GM12878 (cell line): ENCODE data around the gene CLDN24. TPM values are rescaled to one million over a fixed set of nuclear protein-coding genes. Genes with fewer than 3 reads are reported as not detected.

ENCODE experiments used
- ATAC-seq: fragments of 200-7000 bp; cut with Tn5 transposase; 3 replicates; pipeline ENCODE4 v1.9.1; 2020; ENCODE audit warnings: mild to moderate bottlenecking, moderate library complexity
- BruUV-seq: library from RNA; stranded (reverse); fragments of 400-500 nt; replicated peaks from 2 replicates; lab custom pipeline; 2021; lab: Mats Ljungman, UMichigan
- CTCF ChIA-PET: fragments of 300-600 bp; sonication (Branson Sonifier 250); formaldehyde crosslinking; extraction: SDS; loops from one replicate; lab custom pipeline; 2021; ENCODE audit warnings: inconsistent platforms; lab: Yijun Ruan, JAX
- POLR2A ChIA-PET: fragments of 350-600 bp; formaldehyde crosslinking; extraction: SDS; loops from one replicate; lab custom pipeline; 2021; ENCODE audit warnings: inconsistent platforms; lab: Charles Lee
- RAD21 ChIA-PET: fragments of 300-600 bp; sonication (Branson Sonifier 250); formaldehyde crosslinking; loops from one replicate; lab custom pipeline; 2023; ENCODE audit warnings: antibody characterized with exemption; ENCODE audit not compliant: unreplicated experiment; lab: Charles Lee
- SMC1A ChIA-PET: fragments of 300-600 bp; sonication (Branson Sonifier 250); formaldehyde crosslinking; loops from one replicate; lab custom pipeline; 2023; ENCODE audit not compliant: unreplicated experiment, uncharacterized antibody; lab: Charles Lee
- DNase-seq: peaks from one replicate; pipeline ENCODE4 v3.0.0-alpha.2; 2011; ENCODE audit warnings: low read depth, low spot score
- FAIRE-seq: peaks from 3 replicates; lab custom pipeline; 2011; peaks lifted over from hg19 to GRCh38; lab: Jason Lieb, UNC
- H2AFZ ChIP-seq: 2 replicates; pipeline ENCODE4 v1.6.0; 2011; ENCODE audit warnings: low read depth, low read length, control low read depth; ENCODE audit not compliant: control insufficient read depth
- H3K27ac ChIP-seq: 2 replicates; pipeline ENCODE4 v1.5.1; 2011; ENCODE audit warnings: control low read depth; ENCODE audit not compliant: control insufficient read depth, insufficient read depth
- H3K27me3 ChIP-seq, 2 experiments: replicated peaks in 1 of 2; 2 replicates each; pipeline versions ENCODE4 v1.6.0 to v1.6.1; 2011; ENCODE audit warnings: low read length in 1 of 2; ENCODE audit not compliant: control insufficient read depth in 2 of 2, insufficient read depth in 2 of 2
- H3K36me3 ChIP-seq, 2 experiments: 2 replicates each; pipeline ENCODE4 v1.5.1; 2011; ENCODE audit warnings: low read length in 1 of 2; ENCODE audit not compliant: control insufficient read depth in 2 of 2, insufficient read depth in 2 of 2
- H3K4me1 ChIP-seq: 2 replicates; pipeline ENCODE4 v1.6.1; 2011; ENCODE audit warnings: mild to moderate bottlenecking, low read length, moderate library complexity, mixed read lengths; ENCODE audit not compliant: control insufficient read depth, insufficient read depth
- H3K4me2 ChIP-seq: 2 replicates; pipeline ENCODE4 v1.6.0; 2011; ENCODE audit warnings: control low read depth; ENCODE audit not compliant: control insufficient read depth, insufficient read depth
- H3K4me3 ChIP-seq: fragments of 200-600 bp; sonication (generic); 2 replicates; pipeline ENCODE4 v1.5.1; 2016
- H3K79me2 ChIP-seq: 2 replicates; pipeline ENCODE4 v1.6.0; 2011; ENCODE audit warnings: low read length; ENCODE audit not compliant: control insufficient read depth, insufficient read depth
- H3K9ac ChIP-seq: 2 replicates; pipeline ENCODE4 v1.8.0; 2011; ENCODE audit warnings: low read length, control low read depth, mixed read lengths; ENCODE audit not compliant: control insufficient read depth, insufficient read depth
- H3K9me3 ChIP-seq: replicated peaks from 3 replicates; pipeline ENCODE4 v1.5.1; 2011; ENCODE audit warnings: mild to moderate bottlenecking, low read length; ENCODE audit not compliant: control insufficient read depth, insufficient read depth
- H4K20me1 ChIP-seq: 2 replicates; pipeline ENCODE4 v1.6.0; 2011; ENCODE audit not compliant: control insufficient read depth, insufficient read depth
- ATF7 ChIP-seq: fragments of 450-650 bp; IDR thresholded peaks from 2 replicates; pipeline ENCODE4 v1.6.1; 2016; ENCODE audit warnings: low read depth, mild to moderate bottlenecking
- CBFB ChIP-seq: IDR thresholded peaks from 2 replicates; pipeline ENCODE4 v1.6.1; 2016; ENCODE audit warnings: antibody characterized with exemption, low read depth
- CEBPB ChIP-seq, 2 experiments: fragments of 150-350 bp in 1 of 2; IDR thresholded peaks; 2 replicates each; pipeline ENCODE4 v1.6.1; 2012 to 2014; ENCODE audit warnings: low read depth in 2 of 2, low read length in 2 of 2, borderline replicate concordance in 1 of 2, inconsistent platforms in 1 of 2
- FOXK2 ChIP-seq: fragments of 450-650 bp; IDR thresholded peaks from 2 replicates; pipeline ENCODE4 v1.6.1; 2017; ENCODE audit warnings: mild to moderate bottlenecking, moderate library complexity
- LARP7 ChIP-seq: fragments of 450-650 bp; IDR thresholded peaks from 2 replicates; pipeline ENCODE4 v1.6.1; 2017; ENCODE audit warnings: mild to moderate bottlenecking
- MEF2B ChIP-seq: fragments of 450-650 bp; IDR thresholded peaks from 2 replicates; pipeline ENCODE4 v1.6.1; 2018; ENCODE audit warnings: mild to moderate bottlenecking, moderate library complexity; ENCODE audit not compliant: partially characterized antibody, poor library complexity, severe bottlenecking
- NFYB ChIP-seq: IDR thresholded peaks from 2 replicates; pipeline ENCODE4 v1.6.1; 2011; ENCODE audit warnings: low read depth, mild to moderate bottlenecking, low read length, improper control_type of control experiment, moderate library complexity; ENCODE audit not compliant: insufficient read depth
- NR2F1 ChIP-seq: fragments of 450-650 bp; conservative IDR thresholded peaks from 2 replicates; pipeline ENCODE4 v1.6.1; 2017; ENCODE audit warnings: mild to moderate bottlenecking
- POLR2AphosphoS5 ChIP-seq: IDR thresholded peaks from 2 replicates; pipeline ENCODE4 v1.6.1; 2011; ENCODE audit warnings: mild to moderate bottlenecking, low read length, inconsistent platforms
- RAD21 ChIP-seq: IDR thresholded peaks from 2 replicates; pipeline ENCODE4 v1.6.1; 2011; ENCODE audit warnings: mild to moderate bottlenecking, low read depth, low read length, moderate library complexity; ENCODE audit not compliant: insufficient read depth
- RUNX3 ChIP-seq: IDR thresholded peaks from 2 replicates; pipeline ENCODE4 v1.6.1; 2012; ENCODE audit warnings: low read length, inconsistent platforms
- SIX5 ChIP-seq: IDR thresholded peaks from 2 replicates; pipeline ENCODE4 v1.6.1; 2011; ENCODE audit warnings: mild to moderate bottlenecking, low read depth, low read length, moderate library complexity; ENCODE audit not compliant: severe bottlenecking
- YBX1 ChIP-seq: fragments of 450-650 bp; IDR thresholded peaks from 2 replicates; pipeline ENCODE4 v1.6.1; 2016; ENCODE audit warnings: antibody characterized with exemption
- WGBS: methylation state at CpG from one replicate; pipeline ENCODE4 v1.1.6; 2016; ENCODE audit warnings: low lambda C conversion rate; ENCODE audit not compliant: insufficient replicate concordance, insufficient coverage; ENCODE audit errors: missing lambda C conversion rate; 5-methylcytosine and 5-hydroxymethylcytosine counted together
- in situ Hi-C: fragments of 300-500 bp; cut with MboI; formaldehyde crosslinking; loops from 9 replicates; pipeline ENCODE4 v1.14.3; 2018; ENCODE audit warnings: mixed read lengths
- intact Hi-C: fragments of 100-400 bp; cut with micrococcal nuclease; formaldehyde crosslinking; loops from one replicate; pipeline ENCODE4 v1.14.2; 2022; ENCODE audit not compliant: unreplicated experiment
- polyA plus RNA-seq, 11 experiments: library from polyadenylated mRNA; depleted of rRNA in 4 of 11; unstranded in 6 of 11; stranded (reverse) in 5 of 11; fragments of >200 nt; fragmentation: Nextera tagmentation in 4 of 11; fragmentation: Illumina TruSeq in 1 of 11; extraction: Ambion mirVana in 4 of 11; extraction: Trizol in 1 of 11; gene quantifications; 1 replicate in 1 of 11; 2 replicates in 10 of 11; pipeline versions ENCODE4 v1.2.1 to v1.2.3, GENCODE V29; 2011 to 2016; ENCODE audit warnings: inconsistent platforms in 2 of 11, missing spikeins in 2 of 11, low read depth in 1 of 11
- total RNA-seq, 4 experiments: library from RNA; depleted of rRNA in 3 of 4; stranded (reverse); fragments of >200 nt in 3 of 4; fragmentation: Illumina TruSeq in 1 of 4; extraction: Trizol in 1 of 4; gene quantifications; 2 replicates each; pipeline versions ENCODE4 v1.2.1 to v1.2.3, GENCODE V29; 2013 to 2021
- TF ChIP-seq, protein P1 (sequence below): IDR thresholded peaks from 2 replicates; pipeline ENCODE4 v1.6.1; 2012; ENCODE audit warnings: low read depth, low read length, improper control_type of control experiment
- TF ChIP-seq, protein P2 (sequence below): fragments of 450-650 bp; IDR thresholded peaks from 2 replicates; pipeline ENCODE4 v1.6.1; 2016; ENCODE audit warnings: mild to moderate bottlenecking
- TF ChIP-seq, protein P3 (sequence below): IDR thresholded peaks from 2 replicates; pipeline ENCODE4 v1.6.1; 2011; ENCODE audit warnings: borderline replicate concordance, low read depth, mild to moderate bottlenecking, moderate library complexity, mixed read lengths, low read length; ENCODE audit not compliant: insufficient read depth; ENCODE audit errors: extremely low read length

CLDN24 gene
- total and polyA plus RNA-seq, 10 of the 15 experiments (the other 5 are each of a cell fraction or from before 2014, with no cell fraction given) = not detected

DNA sequence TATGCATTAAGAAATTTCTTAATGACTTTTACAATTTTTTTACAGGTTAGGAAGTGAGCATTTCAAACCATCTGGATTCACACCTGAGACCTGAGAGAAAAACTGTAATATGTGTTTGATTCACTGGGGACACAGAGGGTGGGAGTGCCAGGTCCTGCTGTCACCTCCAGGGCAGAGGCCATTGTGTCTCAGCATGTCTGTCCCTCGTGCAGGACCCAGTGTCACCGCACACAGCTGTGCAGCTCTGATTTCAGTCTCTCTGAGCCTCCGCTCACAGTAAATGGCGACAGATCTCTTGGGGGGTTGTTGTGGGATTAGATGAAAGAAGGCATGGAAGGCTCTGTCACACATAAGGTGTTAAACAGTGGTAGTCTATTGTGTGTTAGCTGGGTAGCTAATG, 23.0 kb upstream of the CLDN24 start:
- in situ Hi-C loops = no loop called here
- DNase-seq = no peak
- CTCF ChIA-PET = no interaction called here

More for the DNA sequence above, 23.0 kb upstream of the CLDN24 start:
- no TSS peak for BruUV-seq
- POLR2A ChIA-PET = no interaction called here
- Histone ChIP-seq H3K36me3 (no peaks in the 10 kb centered on the region), H3K4me1 (no peaks in the 10 kb centered on the region), H3K9me3 (no peaks in the 10 kb centered on the region), H3K9ac (no peak overlapping the region), H3K27me3 (no peaks in the 10 kb centered on the region; a peak in 1 of 4 replicates), H3K27ac (no peak overlapping the region), H2AFZ (no peak overlapping the region), H3K4me3 (no peak overlapping the region), H3K79me2 (no peaks in the 10 kb centered on the region), H3K4me2 (no peak overlapping the region), H4K20me1 (no peaks in the 10 kb centered on the region)
- intact Hi-C loops = no loop called here
- ATAC-seq (no peak), FAIRE-seq (no peak)
- SMC1A ChIA-PET = no interaction called here
- WGBS = 54% methylated on average over 4 of the region's 4 CpGs
- RAD21 ChIA-PET = no interaction called here
- TF ChIP-seq, protein P1, sequence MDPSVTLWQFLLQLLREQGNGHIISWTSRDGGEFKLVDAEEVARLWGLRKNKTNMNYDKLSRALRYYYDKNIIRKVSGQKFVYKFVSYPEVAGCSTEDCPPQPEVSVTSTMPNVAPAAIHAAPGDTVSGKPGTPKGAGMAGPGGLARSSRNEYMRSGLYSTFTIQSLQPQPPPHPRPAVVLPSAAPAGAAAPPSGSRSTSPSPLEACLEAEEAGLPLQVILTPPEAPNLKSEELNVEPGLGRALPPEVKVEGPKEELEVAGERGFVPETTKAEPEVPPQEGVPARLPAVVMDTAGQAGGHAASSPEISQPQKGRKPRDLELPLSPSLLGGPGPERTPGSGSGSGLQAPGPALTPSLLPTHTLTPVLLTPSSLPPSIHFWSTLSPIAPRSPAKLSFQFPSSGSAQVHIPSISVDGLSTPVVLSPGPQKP = no peak
- TF ChIP-seq SIX5 (no peak), POLR2AphosphoS5 (no peak), MEF2B (no peak), ATF7 (no peak), RUNX3 (no peak), RAD21 (no peak), FOXK2 (no peak), CBFB (no peak), LARP7 (no peak), YBX1 (no peak), NR2F1 (no peak), CEBPB (IDR thresholded peaks at IDR 0.05; ENCODE audit: borderline replicate concordance in 1 of 2, low read depth in 2 of 2, low read length in 2 of 2) (no peak), NFYB (no peak)
- TF ChIP-seq, protein P2, sequence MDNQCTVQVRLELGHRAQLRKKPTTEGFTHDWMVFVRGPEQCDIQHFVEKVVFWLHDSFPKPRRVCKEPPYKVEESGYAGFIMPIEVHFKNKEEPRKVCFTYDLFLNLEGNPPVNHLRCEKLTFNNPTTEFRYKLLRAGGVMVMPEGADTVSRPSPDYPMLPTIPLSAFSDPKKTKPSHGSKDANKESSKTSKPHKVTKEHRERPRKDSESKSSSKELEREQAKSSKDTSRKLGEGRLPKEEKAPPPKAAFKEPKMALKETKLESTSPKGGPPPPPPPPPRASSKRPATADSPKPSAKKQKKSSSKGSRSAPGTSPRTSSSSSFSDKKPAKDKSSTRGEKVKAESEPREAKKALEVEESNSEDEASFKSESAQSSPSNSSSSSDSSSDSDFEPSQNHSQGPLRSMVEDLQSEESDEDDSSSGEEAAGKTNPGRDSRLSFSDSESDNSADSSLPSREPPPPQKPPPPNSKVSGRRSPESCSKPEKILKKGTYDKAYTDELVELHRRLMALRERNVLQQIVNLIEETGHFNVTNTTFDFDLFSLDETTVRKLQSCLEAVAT = no peak
- TF ChIP-seq, protein P3, sequence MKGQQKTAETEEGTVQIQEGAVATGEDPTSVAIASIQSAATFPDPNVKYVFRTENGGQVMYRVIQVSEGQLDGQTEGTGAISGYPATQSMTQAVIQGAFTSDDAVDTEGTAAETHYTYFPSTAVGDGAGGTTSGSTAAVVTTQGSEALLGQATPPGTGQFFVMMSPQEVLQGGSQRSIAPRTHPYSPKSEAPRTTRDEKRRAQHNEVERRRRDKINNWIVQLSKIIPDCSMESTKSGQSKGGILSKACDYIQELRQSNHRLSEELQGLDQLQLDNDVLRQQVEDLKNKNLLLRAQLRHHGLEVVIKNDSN = no peak
